ENCODE measurements around the gene ENG. TPM values are rescaled to one million over a fixed set of nuclear protein-coding genes. Genes with fewer than 3 reads are reported as not detected.
"Not testable (repeated sequence)": the region's sequence is repeated elsewhere in the genome, so short reads cannot be mapped to it uniquely, and the experiment has no call there.

The ENG gene
- total RNA-seq, result 469 and 565 TPM in 2 replicates

GRCh38 chr9:127854184-127854806 lies at the start of gene ENG:
Gene ENG, minus strand, starts transcription at chr9:127854658. Its CDS starts 303 bp downstream, at chr9:127854355.
- no peak for DNase-seq (ENCODE audit: extremely low read depth, low read depth, low spot score)

DNA sequence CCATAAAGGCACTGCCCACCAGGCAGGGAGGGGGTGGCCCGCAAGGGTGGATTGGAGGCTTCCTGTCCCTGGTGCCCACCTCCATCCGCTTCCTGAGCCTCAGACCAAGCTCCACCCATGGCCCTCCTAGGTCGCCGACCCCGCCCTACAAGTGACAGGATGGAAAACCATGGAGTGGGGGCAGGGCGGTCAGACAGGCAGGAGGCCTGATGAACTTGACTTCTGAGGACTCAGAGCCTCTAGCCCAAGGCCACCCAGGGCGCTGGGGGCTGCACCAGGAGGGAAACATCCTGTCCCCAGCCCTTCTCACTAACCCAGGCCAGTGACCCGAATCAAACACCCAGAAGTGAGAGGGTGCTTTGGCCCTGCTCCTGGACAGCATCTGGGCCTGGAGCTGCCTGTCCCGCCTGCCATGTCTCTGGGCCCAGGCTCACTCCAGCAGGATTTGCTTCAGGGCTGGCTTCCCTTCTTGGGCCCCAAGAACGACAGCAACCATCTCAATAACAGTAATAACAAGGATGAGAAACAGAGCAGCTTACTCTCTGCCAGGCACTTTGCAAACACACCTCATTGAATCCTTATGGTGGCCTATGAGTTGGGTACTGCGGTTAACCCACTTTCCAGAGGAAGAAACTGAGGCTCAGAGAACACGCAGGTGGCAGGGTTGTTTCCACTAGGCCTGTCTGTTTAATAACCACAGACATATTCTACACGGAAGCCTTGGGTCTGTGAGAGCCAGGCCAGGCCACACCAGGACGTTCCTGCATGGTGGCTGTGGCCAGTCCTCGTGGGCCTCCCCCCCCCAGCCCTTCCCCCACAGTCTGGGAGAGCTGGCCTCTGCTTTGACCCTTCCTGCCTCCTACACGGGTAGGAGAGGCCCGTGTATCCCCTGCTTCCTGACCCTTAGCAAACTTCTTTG lies 49.4 kb upstream of the ENG start:
- no peak for DNase-seq (ENCODE audit: extremely low read depth, low read depth, low spot score)

GRCh38 chr9:127899128-127899943 lies 44.9 kb upstream of the ENG start, which contains the start of gene ST6GALNAC6:
Gene ST6GALNAC6, minus strand, starts transcription at chr9:127899603. Its CDS starts 1,622 bp downstream, at chr9:127897981.
- no peak for DNase-seq (ENCODE audit: extremely low read depth, low read depth, low spot score)

GRCh38 chr9:127898433-127899127 lies 44.1 kb upstream of the ENG start:
- DNase-seq (ENCODE audit: extremely low read depth, low read depth, low spot score), result no peak

GRCh38 chr9:127897193-127897692 lies 42.8 kb upstream of the ENG start:
- DNase-seq (ENCODE audit: extremely low read depth, low read depth, low spot score), result no peak

- no peak for DNase-seq (ENCODE audit: extremely low read depth, low read depth, low spot score)
Observed at GRCh38 chr9:127896395-127897192, 42.1 kb upstream of the ENG start.

GRCh38 chr9:127895811-127896210 lies 41.4 kb upstream of the ENG start:
- DNase-seq (ENCODE audit: extremely low read depth, low read depth, low spot score), result no peak

GRCh38 chr9:127893392-127893791 lies 38.9 kb upstream of the ENG start:
- DNase-seq (ENCODE audit: extremely low read depth, low read depth, low spot score), result no peak

DNA sequence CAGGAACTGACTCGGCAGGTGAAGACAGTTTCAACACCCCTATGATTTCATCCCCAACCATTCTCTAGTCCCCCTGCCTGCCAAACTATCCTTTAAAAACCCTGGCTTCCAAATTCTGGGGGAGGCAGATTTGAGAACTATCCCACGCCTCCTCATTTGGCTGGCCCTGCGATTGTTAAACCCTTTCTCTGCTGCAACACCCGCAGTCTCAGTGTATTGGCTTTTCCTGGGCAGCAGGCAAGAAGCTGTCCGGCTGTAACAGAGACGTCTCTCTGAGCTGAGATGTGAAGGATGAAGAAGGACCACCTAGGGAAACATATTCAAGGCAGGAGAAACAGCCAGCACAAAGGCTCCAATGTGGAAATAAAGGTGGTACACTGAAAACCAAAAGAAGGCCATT lies 38.4 kb upstream of the ENG start:
- no peak for DNase-seq (ENCODE audit: extremely low read depth, low read depth, low spot score)

- no peak for DNase-seq (ENCODE audit: extremely low read depth, low read depth, low spot score)
Observed at GRCh38 chr9:127890053-127890452, 35.6 kb upstream of the ENG start.

DNA sequence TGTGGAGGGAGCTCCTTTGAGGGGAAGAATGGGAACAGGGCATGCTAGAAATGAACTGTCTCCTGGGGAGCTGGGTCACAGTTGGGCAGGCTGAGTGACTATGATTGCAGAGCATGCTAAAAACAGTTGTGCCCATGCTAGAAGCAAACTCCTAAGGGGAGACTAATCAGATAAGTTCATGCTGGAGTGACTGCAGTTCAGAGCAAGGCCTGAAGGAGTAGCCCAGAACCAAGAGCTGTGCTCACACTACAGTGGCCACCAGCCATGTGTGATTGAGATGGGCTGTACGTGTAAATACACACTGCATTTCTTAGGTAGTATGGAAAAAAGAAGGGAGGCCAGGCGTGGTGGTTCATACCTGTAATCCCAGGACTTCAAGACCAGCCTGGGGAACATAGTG lies 33.3 kb upstream of the ENG start:
- DNase-seq (ENCODE audit: extremely low read depth, low read depth, low spot score), result no peak

DNA sequence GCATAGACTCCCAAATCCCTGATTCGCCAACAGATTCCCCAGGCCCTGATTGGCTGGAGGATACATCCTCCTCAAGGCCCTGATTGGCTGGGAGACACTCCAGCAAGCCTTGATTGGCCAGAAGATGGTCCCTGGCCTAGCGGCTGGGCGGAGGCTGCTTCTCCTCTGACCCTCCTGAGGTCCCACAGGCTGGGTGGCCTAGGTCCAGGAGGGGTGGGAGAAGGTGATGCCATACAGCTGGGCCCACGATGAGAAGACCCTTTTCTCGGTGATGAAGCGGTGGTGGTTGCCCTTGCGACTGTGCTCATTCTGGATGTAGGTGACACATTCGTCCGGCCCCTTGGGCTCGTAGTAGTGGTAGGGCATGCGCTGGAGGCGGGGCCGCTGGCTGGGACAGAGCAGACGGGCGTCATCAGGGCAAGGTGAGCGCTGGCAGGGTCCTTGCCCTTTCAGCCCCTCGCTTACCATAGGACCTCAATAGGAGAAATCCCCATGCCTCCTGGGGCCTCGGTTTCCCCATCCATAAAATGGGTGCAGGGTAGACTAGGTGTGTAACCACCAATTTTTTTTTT lies 32.0 kb upstream of the ENG start:
- no peak for DNase-seq (ENCODE audit: extremely low read depth, low read depth, low spot score)

- DNase-seq (ENCODE audit: extremely low read depth, low read depth, low spot score), result no peak
Observed at GRCh38 chr9:127885508-127886281, 31.2 kb upstream of the ENG start.

DNA sequence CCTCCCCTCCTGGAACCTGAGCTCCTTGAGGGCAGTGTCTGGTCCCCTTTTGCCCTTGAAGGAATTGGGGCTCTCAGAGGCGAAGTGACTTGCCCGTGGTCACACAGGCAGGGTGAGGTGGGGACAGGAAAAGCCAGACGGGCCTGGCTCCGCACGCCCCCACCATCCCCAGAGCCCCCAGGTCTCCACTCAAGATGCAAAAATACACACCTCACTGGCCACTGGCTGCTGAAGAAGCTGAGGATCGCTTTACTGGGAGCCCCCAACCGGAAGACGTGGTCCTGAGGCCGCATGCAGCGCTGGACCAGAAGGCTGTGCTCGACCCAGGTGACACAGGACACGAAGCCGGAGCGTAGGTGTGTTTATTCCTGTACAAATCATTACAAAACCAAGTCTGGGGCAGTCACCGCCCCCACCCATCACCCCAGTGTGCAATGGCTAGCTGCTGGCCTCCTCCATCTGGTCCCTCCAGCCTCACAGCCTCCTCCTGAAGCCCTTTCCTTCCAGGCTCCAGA lies 30.6 kb upstream of the ENG start:
- no peak for DNase-seq (ENCODE audit: extremely low read depth, low read depth, low spot score)

- no peak for DNase-seq (ENCODE audit: extremely low read depth, low read depth, low spot score)
Observed at GRCh38 chr9:127884427-127884911, 30.0 kb upstream of the ENG start.

- no peak for DNase-seq (ENCODE audit: extremely low read depth, low read depth, low spot score)
Observed at GRCh38 chr9:127883959-127884358, 29.5 kb upstream of the ENG start.

- DNase-seq (ENCODE audit: extremely low read depth, low read depth, low spot score), result not testable (repeated sequence)
Observed at GRCh38 chr9:127881715-127882114, 27.3 kb upstream of the ENG start.

GRCh38 chr9:127880143-127880542 lies 25.7 kb upstream of the ENG start:
- DNase-seq (ENCODE audit: extremely low read depth, low read depth, low spot score), result no peak

All from glomerular endothelial cell (primary cell).